ENCODE data around the gene VKORC1.

The VKORC1 gene

DNA sequence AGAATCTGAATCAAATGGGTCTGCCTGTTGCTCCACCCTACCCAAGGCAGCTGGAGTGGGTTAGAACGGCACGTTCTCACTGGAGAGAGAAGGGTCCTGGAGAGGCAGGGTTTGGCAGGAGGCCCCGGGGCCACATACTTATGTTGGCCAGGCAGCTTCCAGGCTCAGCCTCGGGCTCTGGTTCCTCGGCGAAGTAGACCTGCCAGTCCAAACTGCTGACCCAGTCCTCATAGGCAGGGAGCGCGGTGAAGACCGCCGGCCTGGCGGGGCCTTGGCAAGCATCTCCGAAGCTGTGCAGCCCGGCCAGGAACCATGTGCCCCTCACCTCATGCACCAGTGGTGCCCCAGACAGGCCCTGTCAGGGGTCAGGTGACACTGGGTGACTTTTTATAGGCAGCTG is 10.6 kb downstream of the VKORC1 start:
- no peak for DNase-seq

- DNase-seq = no peak
These were observed 11.0 kb downstream of the VKORC1 start for GRCh38 chr16:31083556-31083955.

GRCh38 chr16:31083081-31083480 is 11.5 kb downstream of the VKORC1 start:
- no peak for DNase-seq

- DNase-seq = no peak
These were observed 12.1 kb downstream of the VKORC1 start for GRCh38 chr16:31082368-31083045.

DNA sequence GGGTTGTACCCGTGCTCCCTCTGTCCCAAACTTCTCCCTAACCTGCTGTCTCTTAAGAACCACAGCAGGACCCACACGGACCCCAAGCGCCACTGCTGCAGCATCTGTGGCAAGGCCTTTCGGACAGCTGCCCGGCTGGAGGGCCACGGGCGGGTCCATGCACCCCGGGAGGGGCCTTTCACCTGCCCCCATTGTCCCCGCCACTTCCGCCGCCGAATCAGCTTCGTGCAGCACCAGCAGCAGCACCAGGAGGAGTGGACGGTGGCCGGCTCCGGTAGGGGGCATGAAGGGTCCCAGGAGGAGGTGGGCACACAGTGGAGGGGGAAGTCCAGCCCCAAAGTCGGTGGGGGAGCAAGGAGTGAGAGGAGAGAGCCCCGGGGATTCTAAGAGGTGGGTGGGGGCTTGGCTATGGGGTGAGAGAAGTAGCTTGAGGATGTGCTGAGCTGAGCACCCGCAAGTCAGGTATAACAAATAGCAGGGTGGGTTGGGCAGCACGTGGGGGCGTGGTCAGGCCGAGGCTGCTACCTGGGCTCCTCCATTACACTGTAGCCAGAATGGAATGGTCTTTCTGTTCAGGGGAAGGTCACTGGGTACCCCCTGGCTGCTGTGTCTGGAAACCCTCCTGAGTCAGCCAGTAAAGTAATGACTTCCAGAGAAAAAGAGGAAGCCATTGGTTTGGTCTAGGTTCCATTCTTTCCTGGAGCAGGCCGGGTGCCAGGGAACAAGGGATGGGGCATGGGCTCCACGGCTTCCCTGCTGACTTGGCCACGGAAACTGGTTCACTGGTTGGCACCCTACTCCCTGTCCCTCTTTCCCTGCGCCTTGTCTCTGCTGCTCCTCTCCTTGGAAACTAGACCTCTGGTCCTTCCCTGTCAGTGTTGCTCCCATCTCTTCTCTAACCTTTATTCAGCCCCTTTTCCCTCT is 12.9 kb downstream of the VKORC1 start:
- peak in 28 of 51 donors; percentile 4 to 71 (median 36) for DNase-seq

DNA sequence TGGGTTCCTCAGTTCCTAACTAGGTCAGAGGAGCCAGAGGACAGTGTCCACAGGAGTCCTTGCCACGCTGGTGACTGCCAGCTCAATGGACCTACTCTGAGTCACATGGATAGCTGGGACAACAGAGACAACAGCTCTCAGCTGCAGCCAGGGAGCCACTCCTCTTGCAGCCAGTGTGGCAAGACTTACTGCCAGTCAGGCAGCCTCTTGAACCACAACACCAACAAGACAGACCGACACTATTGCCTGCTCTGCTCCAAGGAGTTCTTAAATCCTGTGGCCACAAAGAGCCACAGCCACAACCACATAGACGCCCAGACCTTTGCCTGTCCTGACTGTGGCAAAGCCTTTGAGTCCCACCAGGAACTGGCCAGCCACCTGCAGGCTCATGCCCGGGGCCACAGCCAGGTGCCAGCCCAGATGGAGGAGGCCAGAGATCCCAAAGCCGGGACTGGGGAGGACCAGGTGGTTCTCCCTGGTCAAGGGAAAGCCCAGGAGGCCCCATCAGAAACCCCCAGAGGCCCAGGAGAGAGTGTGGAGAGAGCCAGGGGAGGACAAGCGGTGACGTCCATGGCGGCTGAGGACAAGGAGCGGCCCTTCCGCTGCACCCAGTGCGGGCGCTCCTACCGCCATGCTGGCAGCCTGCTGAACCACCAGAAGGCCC is 13.7 kb downstream of the VKORC1 start:
- DNase-seq = no peak

- DNase-seq = no peak
These were observed 14.5 kb downstream of the VKORC1 start for GRCh38 chr16:31080035-31080629.

- DNase-seq = no peak
These were observed 15.2 kb downstream of the VKORC1 start for GRCh38 chr16:31079342-31079944.

- DNase-seq = no peak
These were observed 15.8 kb downstream of the VKORC1 start for GRCh38 chr16:31078597-31079341.

DNA sequence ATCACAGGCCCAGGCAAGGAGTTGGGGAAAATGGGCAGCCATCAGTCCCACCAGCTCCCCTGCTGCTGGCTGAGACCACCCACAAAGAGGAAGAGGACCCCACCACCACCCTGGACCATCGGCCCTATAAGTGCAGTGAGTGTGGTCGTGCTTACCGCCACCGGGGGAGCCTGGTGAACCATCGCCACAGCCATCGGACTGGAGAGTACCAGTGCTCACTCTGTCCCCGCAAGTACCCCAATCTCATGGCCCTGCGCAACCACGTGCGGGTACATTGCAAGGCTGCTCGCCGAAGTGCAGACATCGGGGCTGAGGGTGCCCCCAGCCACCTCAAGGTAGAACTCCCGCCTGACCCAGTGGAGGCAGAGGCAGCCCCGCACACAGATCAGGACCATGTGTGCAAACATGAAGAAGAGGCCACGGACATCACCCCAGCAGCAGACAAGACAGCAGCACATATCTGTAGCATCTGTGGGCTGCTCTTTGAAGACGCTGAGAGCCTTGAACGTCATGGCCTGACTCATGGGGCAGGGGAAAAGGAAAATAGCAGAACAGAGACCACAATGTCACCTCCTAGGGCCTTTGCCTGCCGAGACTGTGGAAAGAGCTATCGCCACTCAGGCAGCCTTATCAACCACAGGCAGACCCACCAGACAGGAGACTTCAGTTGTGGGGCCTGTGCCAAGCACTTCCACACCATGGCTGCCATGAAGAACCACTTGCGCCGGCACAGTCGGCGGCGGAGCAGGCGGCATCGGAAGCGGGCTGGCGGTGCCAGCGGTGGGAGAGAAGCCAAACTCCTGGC is 16.8 kb downstream of the VKORC1 start:
- DNase-seq = no peak

GRCh38 chr16:31077024-31077423 is 17.6 kb downstream of the VKORC1 start:
- no peak for DNase-seq

DNA sequence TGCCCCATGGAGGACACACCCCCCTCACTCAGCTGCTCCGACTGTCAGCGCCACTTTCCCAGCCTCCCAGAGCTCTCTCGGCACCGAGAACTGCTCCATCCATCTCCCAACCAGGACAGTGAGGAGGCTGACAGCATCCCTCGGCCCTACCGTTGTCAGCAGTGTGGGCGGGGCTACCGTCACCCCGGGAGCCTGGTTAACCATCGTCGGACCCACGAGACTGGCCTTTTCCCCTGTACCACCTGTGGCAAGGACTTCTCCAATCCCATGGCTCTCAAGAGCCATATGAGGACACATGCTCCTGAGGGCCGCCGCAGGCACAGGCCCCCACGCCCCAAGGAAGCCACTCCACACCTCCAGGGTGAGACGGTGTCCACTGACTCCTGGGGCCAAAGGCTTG is 18.3 kb downstream of the VKORC1 start:
- DNase-seq = no peak

DNA sequence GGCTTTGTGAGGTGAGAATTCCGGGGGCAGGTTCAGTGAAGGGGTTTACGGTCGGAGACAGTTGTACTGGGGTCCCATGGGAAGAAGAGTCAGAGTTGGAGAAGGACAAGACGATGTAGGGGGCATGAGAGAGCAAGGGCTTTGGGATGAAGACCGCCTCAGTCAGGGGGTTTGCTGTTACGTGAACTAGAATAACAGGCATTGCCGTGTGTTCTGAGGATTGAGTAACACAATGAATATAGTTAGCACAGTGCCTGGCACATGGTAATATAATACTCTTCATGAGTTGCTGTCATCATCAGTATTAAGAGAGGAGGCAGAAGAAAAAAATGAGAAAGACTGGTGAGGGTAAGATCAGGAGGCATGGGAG is 19.8 kb downstream of the VKORC1 start:
- no peak for DNase-seq

DNA sequence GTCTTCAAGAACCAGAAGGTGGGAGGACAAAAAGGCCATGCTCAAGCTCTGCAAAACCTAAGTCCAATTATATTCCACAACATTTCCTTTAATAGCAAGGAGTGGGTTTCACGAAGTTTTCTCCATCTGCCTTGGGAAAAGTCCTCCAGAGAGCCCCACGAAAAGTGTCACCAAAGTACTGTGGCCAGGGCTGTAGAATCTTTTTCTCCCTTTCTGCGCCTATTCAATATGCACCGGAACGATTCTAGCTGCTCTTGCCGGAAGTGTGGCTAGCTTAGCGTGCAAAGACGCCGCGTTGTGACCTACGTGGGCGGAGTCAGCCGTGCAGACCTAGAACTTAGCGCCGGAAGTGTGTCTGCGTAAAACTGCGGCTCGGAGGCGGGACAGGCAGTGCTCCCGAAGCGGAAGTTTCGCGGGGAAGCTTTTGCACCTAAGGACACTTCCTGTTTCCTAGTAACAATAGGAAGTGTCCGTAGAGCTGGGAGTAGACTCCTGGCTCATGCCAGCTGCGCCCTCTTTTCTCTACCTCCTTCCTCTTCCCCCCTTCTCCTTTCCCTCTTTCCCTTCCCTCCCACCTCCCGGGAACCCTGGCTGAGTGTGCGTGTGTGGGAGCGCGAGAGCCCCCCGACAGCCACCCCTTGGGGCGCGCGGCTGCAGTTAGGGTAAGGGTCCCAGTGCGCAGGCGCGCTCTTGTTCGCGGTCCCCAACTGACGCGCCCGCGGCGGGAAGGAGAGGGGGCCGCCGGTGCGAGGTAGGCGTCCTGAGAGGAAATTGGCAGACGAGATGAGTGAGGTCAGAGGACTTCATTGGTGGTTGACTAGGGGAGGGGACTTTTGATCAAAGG is 20.4 kb downstream of the VKORC1 start, which contains the start of the genes ZNF646 and ZNF668:
Gene ZNF646 (plus strand): TSS at position 453 of the 844 bp plus-strand sequence. CDS start 1,903 bp downstream, outside the sequence.
Gene ZNF668 (minus strand): TSS at position 271 of the 844 bp plus-strand sequence. CDS start 9,781 bp downstream, outside the sequence.
- peak; percentile 49 to 99 (median 97) for DNase-seq

- DNase-seq = peak; percentile 62 to 96 (median 87)
These were observed 21.2 kb downstream of the VKORC1 start for GRCh38 chr16:31073142-31073969.

DNA sequence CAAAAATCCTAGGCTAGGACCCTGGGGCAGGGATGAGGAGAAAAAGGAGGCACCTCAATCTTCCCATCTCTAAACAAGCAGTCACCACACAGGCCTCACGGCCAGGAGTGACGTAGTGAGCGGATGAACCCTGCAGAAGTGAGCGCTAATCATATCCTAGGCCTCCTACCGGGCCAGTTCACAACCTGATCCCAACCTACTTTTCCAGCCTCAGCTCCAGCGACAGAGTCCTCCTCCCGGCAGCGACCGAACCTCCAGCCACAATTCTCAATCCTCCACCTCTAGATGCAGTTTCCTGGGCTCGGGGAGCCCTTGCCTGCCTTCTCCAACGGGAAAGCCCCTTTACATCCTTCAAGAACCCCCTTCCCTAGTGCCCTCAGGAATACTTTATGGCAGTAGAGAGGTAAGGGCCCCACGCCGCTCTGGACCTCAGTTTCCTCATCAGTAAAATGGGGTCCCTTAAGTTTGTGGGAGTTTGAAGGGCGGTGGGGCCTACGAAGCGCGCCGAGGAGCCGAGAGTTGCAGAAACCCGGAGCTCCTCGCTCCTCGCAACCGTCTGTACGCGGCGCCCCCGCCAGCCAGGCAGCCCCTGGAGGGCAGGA is 22.0 kb downstream of the VKORC1 start:
- peak in 8 of 51 donors; percentile 7 to 42 (median 24) for DNase-seq

- DNase-seq = no peak
These were observed 22.7 kb downstream of the VKORC1 start for GRCh38 chr16:31071861-31072260.

Data from hypothalamus (tissue), 51 donors.